ENCODE results near the gene PSMD13.

The PSMD13 gene

DNA sequence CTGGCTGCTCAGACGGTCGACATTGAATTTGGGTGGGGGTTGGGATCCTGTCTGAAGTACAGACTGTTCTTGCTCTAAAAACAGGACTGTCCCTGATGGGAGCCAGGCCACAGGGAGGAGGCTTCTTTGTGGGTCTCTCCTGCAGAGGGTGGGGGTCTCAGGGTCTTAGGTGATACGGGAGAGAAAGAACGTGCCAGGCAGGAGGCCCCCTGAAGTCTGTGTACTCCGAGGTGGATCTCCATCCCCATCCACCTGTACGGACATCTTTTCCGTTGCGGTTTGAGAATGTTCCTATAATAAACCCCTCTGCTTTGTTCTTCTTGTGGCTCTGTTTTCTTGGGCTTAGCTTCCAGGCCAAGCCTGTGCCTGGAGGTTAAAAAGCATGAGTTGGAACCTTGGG is 15.9 kb downstream of the PSMD13 start:
- DNase-seq: no peak

DNA sequence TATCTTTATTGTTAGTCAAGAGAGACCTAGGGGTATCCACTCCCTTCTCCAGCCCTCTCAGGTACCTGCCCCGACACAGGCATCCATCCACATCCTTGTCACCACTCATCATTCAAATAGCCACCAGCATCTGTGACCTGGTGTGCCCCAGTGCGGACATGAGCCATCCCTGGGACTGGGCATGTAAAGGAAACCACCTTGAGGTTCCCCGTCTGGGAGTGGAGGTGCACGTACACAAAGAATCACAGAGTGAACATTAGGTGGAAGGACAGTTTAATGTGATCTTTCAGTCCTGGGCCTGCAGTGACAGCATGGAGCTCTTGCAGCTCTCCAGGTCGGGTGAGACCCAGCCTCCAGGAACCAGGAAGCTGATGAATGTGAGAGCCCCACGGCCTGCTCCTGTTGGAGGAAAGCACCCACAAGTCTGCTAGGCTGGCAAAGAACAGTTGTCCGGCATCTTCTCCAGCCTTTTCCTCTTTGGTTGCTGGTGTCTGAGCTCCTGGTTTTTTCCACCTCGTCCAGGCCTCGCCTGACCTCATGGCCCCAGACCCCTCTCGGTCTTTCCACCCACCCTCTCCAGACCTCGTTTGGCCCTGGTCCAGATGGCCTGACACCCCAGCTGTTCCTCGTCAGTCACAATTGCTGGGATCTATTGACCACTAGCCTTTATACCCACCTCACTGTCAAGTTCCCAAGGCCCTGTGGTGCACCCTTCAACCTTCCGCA is 16.5 kb downstream of the PSMD13 start:
- DNase-seq: no peak

DNA sequence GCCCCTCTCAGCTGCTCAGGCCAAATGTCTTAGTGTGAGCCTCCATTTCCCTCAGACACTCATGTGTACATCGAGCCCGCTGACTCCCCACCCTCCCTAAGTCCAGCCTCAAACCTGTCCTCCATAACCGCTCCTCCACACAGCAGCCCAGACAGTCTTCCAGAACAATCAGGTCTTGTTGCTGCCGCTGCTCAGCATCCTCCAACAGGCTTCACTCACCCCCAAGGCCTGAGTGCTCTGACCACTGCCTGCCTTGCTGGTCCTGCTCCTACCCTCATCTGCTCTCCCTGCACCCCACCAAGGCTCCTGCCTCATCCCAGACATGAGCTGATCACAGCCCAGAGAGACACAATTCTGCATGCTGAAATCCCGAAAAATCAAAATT is 17.1 kb downstream of the PSMD13 start:
- DNase-seq: no peak

DNA sequence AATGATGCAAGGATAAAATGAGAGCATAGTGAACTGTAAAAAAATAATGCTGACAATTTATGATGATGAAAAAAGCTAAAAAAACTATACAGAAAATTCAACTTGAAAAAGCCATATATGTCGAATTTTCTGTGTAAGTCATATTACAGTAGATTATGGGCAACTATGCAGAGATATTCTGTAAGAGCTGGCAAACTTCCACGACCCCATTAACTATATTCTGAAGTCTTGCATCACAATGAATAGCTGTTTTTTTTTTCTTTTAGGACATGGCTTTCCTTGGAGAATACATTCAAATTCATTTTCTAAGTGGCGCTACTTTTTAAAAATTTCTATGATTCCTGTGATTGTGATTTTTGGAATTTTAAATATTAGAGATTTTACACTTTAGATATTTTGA is 18.4 kb downstream of the PSMD13 start:
- peak; percentile 30 for DNase-seq

DNA sequence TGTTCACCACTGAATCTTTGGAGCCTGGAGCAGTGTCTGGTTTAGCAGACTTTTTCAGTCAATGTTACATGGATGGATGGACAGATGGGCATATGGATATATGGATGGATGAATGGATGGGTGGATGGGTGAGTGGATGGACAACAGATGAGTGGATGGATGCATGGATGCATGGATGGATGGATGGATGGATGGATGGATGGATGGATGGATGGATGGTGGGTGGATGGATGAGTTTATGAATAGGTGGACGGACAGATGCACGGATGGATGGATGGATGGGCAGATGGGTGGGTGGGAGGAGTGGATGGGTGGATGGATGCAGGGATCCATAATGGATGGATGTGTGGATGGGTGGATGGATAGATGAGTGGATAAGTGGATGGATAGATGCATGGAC is 19.0 kb downstream of the PSMD13 start:
- DNase-seq: no peak

DNA sequence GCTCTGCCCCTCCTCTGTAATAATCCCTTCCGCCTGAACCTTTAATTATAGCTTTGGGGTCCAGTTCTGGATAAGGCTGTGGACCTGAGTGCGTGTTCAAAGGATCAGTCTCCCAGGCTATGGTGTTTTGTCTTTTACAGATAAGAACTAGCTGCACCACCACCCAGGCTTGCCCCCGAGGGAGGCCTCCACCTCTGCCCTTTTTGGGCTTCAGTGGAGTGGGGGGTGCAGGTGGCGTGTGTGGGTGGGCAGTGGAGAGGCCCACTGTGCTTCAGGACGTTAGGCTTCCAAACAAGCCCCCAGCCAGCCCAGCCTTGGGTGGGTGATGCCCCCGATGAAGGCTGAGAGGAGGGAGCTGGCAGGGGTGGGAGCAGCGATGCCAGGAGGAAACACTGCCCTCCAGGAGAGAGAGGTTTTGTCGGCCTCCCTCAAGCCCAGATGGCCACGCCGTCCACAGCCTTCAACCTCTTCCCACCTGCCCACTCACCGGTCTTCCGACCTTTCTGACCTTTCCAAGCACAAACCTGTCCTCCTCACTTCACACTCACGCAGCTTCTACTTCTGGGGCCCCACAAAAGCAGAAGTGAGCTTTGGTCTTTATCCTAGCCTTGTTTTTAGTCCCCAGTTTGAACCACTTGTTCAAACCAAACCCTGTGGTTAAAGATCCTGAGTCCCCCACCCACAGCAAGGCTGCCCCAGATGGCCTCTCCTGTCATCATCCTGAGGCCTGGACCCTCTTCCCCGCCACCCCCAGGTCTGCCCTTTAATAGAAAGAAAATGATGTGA is 20.4 kb downstream of the PSMD13 start:
- DNase-seq: peak; percentile 43

DNA sequence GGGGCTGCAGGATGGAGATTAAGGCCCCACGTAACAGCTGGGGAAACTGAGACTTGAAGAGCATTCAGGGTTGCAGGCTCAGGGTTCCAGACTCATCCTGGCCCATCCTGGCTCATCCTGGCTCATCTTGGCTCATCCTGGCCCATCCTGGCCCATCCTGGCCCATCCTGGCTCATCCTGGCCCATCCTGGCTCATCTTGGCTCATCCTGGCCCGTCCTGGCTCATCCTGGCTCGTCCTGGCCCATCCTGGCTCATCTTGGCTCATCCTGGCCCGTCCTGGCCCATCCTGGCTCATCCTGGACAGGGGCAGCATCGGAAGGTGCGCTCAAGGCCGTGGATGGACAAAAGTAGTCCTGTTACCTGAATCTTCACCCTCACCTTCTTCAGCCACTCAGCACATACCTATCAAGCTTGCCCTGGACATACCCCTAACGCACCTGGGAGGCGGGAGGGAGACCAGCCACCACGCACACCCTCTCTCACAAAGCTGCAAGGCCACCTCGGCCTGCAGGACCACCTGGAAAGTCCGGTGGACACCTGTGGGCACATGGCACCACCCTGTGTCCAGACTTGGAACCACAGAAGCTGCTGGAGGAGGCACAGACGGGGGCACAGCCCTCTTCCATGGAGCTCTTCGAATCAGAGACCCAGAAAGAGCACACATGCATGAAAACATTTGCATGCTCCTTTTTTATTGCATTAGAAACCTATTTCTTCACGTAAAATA is 21.2 kb downstream of the PSMD13 start:
- DNase-seq: no peak

DNA sequence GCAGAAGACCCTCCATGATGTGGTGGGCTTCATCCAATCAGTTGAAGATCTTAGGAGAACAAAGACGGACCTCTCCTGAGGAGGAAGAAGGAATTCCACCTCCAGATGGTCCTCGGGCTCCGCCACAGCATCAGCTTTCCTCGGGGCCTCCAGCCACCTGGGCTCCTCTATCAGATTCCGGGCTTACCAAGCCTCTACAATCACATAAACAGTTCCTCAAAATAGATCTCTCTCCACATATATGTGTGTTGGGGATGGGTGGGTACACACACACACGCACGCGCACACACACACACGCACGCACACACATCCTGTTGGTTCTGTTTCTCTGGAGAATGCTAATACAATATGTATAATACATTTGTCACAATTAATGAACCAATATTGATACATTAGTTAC is 22.6 kb downstream of the PSMD13 start:
- no peak for DNase-seq

DNA sequence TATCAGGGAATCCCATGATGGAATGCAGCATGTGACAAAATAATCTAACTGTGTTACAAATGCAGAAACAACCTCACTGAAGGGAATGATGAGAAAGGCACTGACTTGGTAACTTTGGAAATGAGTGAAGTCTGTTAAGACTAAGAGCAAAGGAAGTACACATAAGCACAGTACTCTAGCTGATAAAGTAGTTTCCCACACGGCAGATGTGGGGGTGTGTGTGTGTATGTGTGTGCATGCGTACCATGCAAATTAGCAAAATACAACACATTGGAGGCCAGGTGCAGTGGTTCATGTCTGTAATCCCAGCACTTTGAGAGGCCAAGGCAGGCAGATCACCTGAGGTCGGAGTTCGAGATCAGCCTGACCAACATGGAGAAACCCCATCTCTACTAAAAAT is 24.8 kb downstream of the PSMD13 start:
- DNase-seq: no peak

DNA sequence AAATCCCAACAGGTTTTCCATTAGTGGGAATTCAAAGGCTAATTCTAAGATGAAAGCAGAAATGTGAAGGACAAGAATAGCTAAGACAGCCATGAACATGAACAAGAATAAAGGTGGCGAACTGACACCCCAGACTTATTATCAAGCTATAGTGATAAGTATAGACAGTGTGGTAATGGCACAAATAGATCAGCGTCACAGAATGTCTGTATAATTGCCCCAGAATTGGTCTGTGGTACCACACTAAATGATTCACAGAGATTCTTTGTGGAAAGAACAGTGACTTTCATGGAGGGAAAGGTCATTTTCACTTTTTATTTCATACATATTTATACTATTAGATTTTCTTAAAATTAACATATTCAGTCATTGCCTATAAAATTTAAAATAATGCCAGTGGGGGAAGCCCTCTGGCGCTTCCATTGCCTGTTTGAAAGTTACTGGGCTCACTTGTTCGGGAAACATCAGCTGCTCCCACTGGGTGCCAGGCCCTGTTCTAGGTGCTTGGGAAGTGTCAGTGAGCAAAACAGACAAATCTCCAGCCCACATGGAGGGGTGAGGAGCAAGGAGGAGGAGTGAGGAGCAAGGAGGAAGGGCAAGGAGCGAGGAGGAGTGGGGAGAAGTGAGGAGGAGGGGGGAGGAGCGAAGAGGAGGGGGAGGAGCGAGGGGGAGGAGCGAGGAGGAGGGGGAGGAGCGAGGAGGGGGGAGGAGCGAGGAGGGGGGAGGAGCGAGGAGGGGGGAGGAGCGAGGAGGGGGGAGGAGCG is 30.1 kb downstream of the PSMD13 start:
- peak; percentile 51 for DNase-seq

DNA sequence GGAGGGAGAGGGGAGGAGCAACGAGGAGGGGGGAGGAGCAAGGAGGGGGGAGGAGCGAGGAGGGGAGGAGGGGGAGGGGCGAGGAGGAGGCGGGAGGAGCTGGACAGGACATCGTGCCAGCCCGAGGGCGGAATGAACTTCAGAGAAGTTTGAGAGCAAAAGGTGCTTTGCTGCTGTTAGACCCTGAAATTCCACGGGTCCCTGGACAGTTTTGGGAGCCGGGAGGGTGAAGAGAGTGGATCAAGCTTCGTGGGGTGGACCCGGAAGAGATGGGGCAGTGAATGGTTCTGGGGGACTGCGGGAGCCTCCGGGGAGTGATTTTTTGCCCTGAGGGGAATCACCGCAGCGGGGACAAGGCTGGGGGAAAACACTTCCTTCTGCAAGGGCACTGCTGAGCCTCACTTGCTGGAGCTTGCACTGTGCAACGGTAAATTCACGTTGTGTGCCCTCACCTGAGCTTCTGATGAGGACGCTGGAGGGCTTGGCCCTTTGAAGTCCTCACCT is 30.8 kb downstream of the PSMD13 start:
- DNase-seq: peak; percentile 80

DNA sequence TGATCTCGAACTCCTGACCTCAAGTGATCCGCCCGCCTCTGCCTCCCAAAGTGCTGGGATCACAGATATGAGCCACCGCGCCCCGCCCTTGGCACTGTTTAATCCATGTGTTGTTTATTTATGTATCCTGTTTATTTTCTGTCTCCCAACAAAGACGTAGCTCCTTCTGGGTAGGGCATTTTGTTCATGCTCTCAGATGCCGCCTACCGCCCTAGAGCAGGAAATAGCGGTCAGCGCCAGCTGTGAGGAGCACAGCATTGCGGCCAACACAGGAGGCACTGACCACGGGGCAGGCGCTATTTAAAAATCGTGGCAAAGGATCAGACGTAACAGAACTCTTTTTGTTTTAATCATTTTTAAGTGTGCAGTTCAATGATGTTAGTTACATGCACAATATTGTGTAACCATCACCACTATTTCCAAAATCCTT is 32.0 kb downstream of the PSMD13 start:
- DNase-seq: peak; percentile 95

DNA sequence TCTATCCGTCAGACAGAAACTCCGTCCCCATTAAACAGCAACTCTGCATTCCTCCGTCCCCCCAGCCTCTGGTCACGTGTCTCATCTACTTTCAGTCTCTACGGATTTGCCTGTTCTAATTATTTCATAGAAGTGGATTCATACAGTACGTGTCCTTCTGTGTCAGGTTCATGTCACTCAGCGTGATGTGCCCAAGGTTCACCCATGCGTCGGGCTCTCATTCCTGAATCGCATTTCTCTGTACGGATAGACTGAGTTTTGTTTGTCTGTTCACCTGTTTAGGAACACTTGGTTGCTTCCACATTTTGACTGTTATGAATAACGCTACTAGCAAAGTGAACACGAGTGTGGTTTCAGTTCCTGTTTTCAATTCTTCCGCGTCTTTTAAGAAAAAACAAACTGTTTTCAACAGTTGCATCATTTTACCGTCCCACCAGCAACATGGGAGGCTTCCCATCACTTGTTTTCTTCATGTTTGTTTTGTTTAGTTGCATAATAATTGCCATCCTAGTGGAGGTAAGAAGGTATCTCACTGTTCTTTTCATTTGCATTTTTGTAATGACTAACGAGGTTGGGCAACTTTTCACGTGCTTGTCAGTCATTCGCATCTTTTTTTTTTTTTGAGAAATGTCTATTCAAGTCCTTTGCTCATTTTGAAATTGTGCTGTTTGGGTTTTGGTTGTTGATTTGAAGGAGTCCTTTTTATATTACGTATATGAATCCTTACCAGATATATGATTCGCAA is 32.5 kb downstream of the PSMD13 start:
- peak; percentile 96 for DNase-seq

DNA sequence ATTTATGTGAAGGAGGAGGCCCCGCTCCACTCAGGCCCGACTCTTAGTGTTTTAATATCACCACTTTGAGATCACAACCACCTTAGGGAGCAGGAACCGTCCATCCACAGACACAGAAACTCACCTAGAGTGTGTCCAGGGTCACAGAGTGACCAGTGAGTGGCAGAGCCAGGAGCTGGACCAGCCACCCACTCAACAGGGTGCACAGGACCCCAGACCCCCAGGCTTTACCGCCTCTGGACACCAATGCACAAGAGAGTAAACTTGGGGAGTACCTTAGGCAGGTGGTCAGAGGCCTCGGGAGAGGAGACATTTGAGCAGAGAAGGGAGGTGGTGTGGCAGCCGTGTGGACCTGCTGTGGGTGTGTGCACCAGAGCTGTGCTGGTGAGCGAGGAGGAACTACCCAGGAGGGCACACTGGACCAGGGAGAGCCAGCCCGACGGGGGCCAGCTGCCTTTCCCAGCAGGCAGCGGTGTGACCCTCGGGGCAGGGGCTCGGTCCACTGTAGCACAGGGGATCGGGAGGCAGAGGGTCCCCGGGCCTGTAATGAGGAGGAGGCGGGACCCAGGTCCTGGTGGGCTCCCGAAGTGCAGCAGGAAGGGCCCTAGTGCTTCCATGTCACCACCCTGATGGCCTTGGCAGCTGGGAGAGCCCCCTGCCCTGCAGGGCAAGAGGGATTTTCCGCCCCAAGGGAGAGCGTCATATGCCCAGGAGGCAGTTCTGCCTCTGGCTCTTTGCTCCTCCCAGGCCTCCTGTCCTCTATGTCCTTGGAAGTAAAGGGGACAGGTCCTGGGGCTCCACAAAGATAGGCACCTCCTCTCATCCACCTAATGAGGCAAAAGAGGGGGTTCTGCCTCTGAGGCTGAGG is 33.9 kb downstream of the PSMD13 start:
- DNase-seq: no peak

DNA sequence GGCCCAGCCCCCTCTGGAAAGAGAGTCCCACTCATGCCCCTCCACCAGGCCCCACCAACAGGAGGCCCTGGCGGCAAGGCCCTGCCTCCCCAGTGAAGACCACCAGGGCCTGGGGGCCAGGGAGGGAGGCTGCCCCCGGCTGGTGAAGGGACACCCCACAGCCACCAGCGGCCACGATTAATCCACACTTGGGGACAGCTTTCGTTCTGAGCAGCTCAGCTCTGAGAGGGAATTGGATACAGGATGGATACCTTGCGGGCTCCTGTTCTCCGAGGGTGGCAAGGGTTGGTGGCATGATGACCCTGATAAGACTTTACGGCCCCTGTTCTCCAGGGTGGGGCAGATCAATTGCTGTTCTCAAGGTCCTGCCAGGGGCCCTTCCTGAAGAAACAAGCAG is 34.5 kb downstream of the PSMD13 start:
- DNase-seq: no peak

DNA sequence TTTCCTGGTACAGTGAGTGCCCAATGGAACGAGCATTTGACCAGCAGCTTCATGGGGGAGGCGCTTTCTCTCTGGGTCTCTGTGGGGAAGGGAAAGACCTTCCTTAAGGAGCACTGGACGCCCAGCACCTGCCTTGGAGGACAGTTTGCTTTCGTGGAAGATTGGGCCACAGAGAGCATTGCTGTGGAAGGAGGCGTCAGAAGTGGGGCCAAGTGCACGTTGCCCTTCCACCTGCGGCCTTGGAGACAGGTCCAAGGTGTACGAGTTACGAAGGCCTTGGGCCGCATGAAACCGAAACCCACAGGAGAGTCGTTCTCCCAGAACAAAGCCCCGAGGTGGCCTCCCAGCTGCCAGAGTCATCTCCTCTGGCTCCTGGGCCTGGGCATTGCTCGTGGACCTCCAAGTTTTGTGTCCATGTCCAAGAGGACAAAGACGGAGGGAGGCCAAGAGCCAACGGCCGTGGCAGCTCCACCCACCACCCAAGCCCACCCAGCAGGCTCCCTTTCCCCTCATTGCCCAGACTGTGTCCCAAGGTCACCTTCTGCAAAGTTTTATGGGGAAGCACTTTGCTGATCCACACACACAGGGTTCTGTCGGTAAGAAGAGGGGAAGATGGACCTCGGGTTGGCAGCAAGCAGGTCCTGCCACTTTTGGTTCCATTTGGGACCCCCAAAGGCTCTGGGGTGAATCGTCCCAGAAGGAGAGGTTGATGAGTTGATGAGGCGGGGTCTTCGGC is 35.6 kb downstream of the PSMD13 start:
- DNase-seq: no peak

DNA sequence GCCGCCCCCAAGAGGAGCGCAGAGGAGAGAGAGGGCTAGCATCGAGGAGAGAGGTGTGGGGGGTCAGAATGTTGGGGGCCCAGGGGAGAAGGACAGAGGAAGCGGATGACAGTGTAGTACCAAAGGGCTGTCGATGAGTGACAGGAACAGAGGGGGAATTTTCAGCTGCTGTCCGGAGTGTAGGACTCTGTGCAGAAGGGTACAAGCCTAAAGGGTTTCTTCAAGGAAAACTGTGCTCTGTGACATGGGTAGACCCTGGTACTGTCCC is 36.1 kb downstream of the PSMD13 start:
- DNase-seq: no peak

DNA sequence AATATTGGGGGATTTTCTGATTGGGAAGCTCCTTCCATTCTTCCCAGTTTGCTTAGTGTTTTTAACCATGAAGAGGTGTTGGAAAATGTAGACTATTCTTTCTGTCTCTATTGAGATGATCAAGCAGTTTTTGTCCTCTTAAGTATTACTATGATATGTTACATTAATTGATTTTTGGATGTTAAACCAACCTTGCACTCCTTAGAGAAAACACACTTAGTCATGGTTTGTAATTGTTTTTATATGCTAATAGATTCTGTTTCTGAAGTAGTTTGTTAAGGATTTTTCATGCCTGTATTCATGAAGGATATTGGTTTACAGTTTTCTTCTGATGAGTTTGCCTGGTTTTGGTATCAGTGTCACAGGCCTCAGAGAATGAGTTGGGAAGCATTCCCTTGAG is 39.4 kb downstream of the PSMD13 start:
- no peak for DNase-seq

DNA sequence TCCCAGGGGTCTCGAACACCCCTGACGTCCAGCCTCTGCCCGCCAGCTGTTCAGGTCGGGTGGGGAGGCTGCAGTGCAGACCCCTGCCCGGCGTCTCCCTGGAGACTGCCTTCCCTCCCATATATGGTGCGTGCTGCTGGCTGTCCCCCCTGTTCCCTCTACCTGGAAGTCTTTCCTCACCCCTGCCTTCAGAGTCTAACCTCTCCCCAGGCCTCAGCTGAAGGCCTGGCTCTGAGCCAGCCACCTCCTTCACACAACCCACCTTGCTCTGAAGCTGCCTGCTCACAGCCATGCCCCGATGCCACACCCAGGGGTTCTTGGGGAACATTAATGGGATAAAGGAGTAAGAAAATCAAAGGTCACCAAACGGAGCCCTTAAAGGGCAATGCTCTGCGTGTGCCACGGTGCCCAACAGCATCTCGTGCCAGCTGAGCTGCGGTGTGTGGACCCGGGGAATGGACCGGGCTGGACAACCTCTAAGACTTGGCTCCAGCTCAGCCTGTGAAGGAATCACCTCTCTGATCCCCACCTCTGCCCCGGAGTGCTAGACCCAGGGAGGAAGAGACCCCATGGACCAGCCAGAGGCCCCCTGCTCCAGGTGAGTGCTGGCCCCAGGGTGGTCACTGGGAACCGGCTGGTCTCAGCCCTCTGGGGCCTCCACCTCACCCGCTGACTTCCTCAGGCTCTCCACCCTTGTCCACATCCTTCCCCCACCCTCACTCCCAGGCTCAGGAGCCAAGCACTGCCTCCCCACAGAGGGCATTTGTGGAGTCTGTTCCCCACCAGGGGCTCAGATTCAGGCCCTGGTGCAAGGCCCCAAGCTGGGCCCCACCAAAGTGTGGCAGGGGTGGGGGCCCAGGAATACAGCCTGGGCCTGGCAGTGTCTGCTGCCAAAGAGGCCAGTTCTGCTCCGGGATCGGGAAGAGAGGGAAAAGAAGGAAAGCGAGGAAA is 41.5 kb downstream of the PSMD13 start, which contains the start of gene NLRP6:
Gene NLRP6 (plus strand): TSS at position 407 of the 951 bp plus-strand sequence. CDS start 163 bp downstream, at position 570.
- no peak for DNase-seq
